PC-9 (cell line): ENCODE data around the gene CAB39L.

ENCODE experiments used
- CTCF ChIP-seq: fragments of 200-600 bp; sonication (generic); conservative IDR thresholded peaks from 2 replicates; pipeline ENCODE4 v1.6.1; 2017; ENCODE audit warnings: mixed run types, antibody characterized with exemption, mild to moderate bottlenecking, moderate library complexity
- EZH2 ChIP-seq: fragments of 200-600 bp; sonication (generic); IDR thresholded peaks from 2 replicates; pipeline ENCODE4 v1.8.0; 2017; ENCODE audit warnings: antibody characterized with exemption, low read depth

GRCh38 chr13:49297338-49297737 is 146.5 kb downstream of the CAB39L start:
- no peak for TF ChIP-seq CTCF
- no peak for TF ChIP-seq EZH2
